ENCODE results near the gene XRCC6.
A peak's percentile ranks its signal among the peaks of the same experiment; 100 is the strongest.

DNA sequence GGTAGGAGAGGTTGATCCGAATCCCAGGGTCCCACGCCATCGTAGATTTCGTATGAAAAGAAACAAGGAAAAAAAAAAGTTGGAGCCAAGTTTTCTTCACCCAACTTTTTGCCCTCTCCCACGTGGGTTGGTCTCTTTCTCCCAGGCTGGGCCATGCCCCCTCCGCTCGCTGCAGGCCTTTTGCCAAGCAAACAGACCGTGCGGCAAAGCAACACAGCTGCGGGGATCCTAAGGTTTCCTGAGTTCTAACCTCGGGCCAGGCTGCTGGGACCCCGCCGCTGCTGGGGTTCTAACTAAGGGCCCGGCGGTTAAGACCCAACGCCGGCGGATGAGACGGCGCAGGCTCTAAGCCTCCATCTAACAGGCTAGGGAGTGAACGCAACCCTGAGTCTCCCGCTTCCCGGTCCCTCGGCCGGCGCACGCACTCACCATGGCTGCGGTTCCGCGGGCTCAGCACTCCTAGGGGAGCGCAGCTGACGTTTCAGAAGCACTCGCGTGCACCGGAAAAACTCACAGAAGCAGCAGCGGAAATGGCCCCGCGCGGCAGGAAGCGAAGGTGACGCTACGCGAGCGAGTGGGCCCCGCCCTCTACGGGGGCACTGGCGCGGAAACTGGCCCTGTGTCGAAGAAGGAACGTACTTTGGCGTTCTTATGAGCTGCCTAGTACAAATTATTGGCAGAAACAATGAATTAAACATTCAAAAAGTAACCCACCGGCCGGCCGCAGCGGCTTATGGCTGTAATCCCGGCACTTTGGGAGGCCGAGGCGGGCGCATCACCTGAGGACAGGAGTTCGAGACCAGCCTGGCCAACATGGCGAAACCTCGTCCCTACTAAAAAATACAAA, 67.5 kb downstream of the XRCC6 start, which contains the start of gene SNU13:
- TF ChIP-seq CTCF (optimal IDR thresholded peaks at IDR 0.05 in 1 of 3, IDR thresholded peaks at IDR 0.05 in 1 of 3, conservative IDR thresholded peaks at IDR 0.05 in 1 of 3; ENCODE audit: extremely low read depth in 1 of 3, insufficient read depth in 2 of 3, low read length in 3 of 3) (peak in 1 of 3 experiments; percentile 7), EZH2 (IDR thresholded peaks at IDR 0.05; ENCODE audit: low read length) (no peak)

Measured in keratinocyte (primary cell).